H54 (cell line): ENCODE results near the gene CPN2.

Source experiments
- DNase-seq: peaks from one replicate; pipeline ENCODE4 v3.0.0; 2011; ENCODE audit warnings: low spot score, mixed read lengths; ENCODE audit not compliant: insufficient read length
- FAIRE-seq: peaks from 3 replicates; lab custom pipeline; 2011; peaks lifted over from hg19 to GRCh38; lab: Jason Lieb, UNC
- POLR2A ChIP-seq: IDR thresholded peaks from 2 replicates; pipeline ENCODE4 v1.6.1; 2011; ENCODE audit warnings: low read depth, mild to moderate bottlenecking, low read length

The CPN2 gene

GRCh38 chr3:194303749-194304148 lies 47.4 kb downstream of the CPN2 start:
- FAIRE-seq (no peak), DNase-seq (no peak)
- no peak for TF ChIP-seq POLR2A

- DNase-seq = no peak
- no peak for FAIRE-seq
- no peak for TF ChIP-seq POLR2A
Measured at GRCh38 chr3:194301730-194302129, 49.4 kb downstream of the CPN2 start.

GRCh38 chr3:194300936-194301335 lies 50.2 kb downstream of the CPN2 start:
- FAIRE-seq = no peak

DNA sequence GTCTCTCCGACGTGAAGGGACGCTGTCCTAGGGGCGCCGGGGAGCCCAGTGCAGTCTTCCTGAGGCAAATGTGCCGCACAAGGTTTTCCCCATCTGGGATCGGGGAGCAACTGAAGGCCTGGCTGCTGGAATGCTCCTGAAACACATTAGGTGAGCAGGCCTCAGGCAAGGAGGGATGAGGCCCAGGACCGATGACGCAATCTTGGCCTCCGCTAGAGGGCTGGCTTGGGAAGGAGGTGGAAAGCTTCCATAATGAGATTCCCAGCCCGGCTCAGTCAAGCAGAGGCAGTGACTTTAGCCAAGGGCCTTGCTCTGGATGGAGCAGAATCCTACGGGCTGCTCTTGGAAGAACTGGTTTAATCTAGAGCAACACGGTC lies 50.8 kb downstream of the CPN2 start:
- TF ChIP-seq POLR2A = no peak
- FAIRE-seq (no peak), DNase-seq (no peak)

More at GRCh38 chr3:194300936-194301335, 50.2 kb downstream of the CPN2 start:
- TF ChIP-seq POLR2A = no peak
- no peak for DNase-seq

DNA sequence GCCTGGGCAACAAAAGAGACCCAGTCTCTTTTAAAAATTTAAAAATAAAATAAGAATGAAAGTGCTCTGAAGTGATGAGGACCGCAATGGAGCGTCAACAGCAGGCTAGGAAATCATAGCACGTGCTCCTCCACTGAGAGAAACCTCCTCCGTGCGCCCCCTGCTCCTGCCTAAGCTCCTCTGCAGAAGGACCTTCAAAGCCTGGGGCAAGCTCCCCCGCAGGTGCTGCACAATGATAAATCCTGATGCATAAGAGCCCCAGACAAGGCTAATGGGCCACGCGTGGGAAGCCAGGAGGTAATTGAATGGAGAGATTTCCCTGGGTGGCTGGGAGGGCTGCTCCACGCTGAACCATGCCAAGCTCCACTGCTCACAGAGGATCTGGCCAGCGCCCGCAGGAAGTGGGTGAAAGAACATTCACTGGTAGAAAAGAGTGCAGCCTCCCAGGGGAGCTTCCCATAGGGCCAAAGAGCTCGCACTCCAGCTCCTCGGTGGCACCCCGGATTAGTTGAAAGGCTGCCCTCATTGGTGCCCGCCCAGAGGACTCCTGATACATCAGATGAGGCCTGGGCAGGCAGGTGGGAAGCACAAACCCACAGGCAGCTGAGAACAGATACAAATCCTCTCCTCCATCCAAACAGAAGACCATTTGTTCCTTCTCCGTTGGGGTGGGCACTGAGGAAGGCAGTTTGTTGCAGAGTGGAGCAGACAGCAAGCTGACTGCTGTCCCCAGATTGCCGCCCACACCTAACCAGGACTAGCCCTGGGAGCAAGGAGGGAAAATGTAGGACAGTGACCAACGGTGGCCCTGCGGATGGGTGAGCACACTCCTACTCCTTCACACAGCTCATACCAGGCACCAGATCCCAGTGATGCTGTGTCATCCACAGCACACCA lies 52.5 kb downstream of the CPN2 start:
- TF ChIP-seq POLR2A = no peak
- FAIRE-seq (no peak), DNase-seq (no peak)

- TF ChIP-seq POLR2A = peak; percentile 31; the same call in 1 of the 2 replicates
- DNase-seq (peak; percentile 79), FAIRE-seq (no peak)
Measured at GRCh38 chr3:194296454-194297263, 54.5 kb downstream of the CPN2 start.

DNA sequence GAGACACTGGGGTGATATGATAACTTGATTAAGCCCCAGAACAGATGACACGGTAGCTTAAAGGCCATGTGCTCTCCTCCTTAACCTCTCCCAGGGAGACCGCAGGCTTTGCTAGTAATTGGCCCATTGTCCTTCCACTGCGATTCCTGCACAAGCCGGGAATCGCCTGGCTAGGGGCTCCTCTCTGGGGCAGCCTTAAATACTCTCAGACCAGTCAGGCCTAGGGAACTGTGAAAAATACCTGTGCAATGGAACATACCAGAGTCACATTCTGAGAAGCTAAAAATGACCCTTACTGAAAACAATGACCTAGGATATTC lies 56.3 kb downstream of the CPN2 start:
- FAIRE-seq (no peak), DNase-seq (no peak)
- no peak for TF ChIP-seq POLR2A

GRCh38 chr3:194294199-194294894 lies 56.8 kb downstream of the CPN2 start:
- no peak for TF ChIP-seq POLR2A
- no peak for FAIRE-seq
- no peak for DNase-seq

- no peak for TF ChIP-seq POLR2A
- no peak for DNase-seq
- FAIRE-seq = no peak
Measured at GRCh38 chr3:194293546-194294198, 57.5 kb downstream of the CPN2 start.

GRCh38 chr3:194292331-194292730 lies 58.8 kb downstream of the CPN2 start:
- FAIRE-seq = no peak
- DNase-seq = no peak
- TF ChIP-seq POLR2A = no peak
